Fibroblast of skin of right quadriceps (primary cell): ENCODE measurements around the gene CERT1.

ENCODE experiments used
- DNase-seq: peaks from one replicate; pipeline ENCODE4 v3.0.0-alpha.2; 2013

CERT1 gene

GRCh38 chr5:75471193-75471592 lies 40.2 kb downstream of the CERT1 start:
- no peak for DNase-seq

- DNase-seq = no peak
These were observed 42.4 kb downstream of the CERT1 start for GRCh38 chr5:75469017-75469416.

- DNase-seq = no peak
These were observed 42.8 kb downstream of the CERT1 start for GRCh38 chr5:75468593-75468992.

DNA sequence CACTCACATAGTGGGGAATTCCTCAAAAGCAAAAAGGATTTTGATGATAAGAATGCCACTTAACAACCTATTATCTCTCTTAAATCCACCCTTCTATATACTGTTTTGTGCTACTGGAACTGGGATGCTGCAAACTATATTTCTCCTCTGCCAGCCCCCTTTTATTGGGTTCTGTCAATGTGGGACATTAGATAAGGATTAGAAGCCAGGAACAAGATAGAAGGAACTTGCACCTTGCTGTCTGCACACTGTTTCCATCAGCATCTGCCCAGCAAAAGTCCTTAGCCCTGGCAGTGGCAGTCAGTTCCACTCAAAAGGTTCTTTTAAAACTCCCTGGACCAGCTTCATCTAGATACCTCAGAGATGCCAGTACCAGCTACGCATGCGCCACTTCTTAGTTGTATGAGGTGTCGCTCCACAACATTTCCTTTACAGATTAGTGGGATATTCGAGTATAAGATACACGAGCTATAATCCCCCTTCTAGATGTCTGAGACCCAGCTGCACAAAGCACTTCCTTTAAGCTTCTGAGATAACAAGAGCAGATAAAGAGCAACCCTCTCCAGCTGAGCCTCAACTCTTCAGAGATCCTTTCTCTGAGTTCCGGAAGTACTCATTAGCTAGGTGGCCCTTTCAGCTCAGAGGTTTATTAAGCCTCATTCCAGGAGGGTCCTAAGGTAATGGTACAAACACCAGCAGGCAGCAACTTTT lies 45.3 kb downstream of the CERT1 start:
- DNase-seq = no peak

DNA sequence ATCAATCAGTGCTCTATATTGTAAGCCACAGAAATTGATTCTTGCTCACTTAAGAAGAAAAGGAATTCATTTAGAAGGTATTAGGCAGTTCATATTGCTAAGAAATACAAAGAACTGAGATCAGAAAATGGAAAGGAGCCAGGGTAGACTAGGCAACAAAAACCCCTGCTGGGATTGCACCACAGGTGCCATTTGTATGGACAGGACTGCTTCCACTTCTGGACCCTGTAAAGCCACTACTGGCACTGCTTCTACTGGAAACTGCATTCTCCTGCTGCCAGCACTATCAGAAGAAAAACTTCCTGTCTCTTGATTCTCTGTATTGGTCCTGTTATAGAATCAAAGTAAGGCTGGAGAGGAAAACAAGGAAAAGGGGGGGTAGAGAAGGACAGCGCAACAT lies 45.9 kb downstream of the CERT1 start:
- no peak for DNase-seq

- DNase-seq = no peak
These were observed 47.7 kb downstream of the CERT1 start for GRCh38 chr5:75463726-75464125.

- DNase-seq = peak; percentile 39
These were observed 49.8 kb downstream of the CERT1 start for GRCh38 chr5:75461679-75462078.

DNA sequence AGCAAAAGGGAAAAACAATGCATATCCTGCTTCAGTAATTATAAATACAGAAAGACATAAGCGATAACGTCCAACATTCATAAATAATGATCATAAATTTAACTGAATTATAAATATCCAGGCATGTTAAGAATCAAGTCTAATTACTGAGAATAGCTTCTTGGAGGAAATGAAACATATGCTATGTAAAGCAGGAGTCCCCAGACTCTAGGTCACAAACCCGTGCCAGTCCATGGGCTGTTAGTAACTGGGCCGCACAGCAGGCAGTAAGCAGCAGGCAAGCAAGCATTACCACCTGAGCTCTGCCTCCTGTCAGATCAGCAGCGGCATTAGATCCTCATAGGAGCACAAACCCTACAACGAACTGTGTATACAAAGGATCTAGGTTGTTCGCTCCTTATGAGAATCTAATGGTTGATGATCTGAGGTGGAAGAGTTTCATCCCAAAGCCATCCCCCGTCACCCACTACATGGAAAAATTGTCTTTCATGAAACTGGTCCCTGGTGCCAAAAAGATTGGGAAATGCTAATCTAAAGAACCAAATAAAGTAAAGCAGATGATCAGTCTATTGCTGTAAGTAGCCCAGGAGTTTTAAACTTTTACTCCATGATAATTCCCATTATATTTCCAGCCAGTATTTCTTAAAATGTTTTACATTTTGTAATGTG lies 50.4 kb downstream of the CERT1 start:
- DNase-seq = no peak

GRCh38 chr5:75460532-75460931 lies 50.9 kb downstream of the CERT1 start:
- DNase-seq = no peak

DNA sequence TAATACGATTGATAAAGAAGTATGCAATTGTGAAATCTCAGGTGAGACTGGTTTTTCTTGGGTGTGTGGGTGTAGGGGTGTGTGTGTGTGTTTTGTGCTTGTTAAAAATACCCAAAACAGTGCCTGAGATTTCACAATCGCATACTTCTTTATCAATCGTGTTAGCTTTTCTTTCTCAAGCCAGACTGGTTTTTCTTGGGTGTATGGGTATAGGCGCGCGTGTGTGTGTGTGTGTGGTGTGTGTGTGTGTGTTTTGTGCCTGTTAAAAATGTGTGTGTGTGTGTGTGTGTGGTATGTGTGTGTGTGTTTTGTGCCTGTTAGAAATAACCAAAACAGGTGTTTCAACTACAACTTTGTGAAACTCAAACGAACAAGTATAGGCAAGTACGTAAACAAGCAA lies 53.7 kb downstream of the CERT1 start:
- DNase-seq = no peak

- DNase-seq = no peak
These were observed 54.3 kb downstream of the CERT1 start for GRCh38 chr5:75457161-75457560.

DNA sequence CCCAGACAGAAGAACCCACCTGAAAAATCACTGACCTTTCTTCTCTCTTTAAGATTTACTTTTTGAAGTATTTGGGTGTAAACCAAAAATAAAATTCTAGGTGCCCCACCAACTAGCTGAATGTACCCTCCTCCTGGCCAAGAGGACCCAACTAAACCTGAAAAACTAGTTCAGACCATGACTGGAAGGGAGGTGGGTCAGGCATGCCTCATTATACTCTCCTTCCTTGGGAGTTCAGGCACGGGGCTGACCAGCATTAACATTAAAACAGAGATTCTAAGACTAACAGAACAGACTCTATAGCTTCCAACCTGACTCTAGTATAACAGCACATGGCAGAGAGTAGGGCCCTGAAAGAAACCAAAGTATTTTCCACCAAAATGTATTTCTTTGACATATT lies 61.4 kb downstream of the CERT1 start:
- DNase-seq = no peak

GRCh38 chr5:75446068-75446467 lies 65.4 kb downstream of the CERT1 start:
- DNase-seq = no peak

GRCh38 chr5:75441560-75441959 lies 69.9 kb downstream of the CERT1 start:
- DNase-seq = no peak

DNA sequence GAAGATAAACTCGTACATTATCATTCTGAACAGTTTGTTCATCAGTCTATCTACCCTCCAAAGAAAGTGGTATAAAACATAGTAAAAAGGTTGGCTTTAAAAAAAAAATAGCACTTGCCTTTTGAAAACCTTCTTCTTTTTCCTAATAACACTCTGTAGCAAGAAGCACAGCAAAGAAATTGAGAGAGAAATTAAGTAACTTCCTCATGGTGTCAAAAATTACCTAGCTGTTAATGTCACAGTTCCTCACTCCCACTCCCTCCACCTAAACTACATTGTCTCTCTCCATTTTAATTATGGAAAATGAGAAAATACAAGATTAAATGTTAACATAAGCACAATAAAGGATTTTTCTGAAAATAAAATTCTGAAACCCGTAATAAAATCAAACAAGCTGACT lies 72.2 kb downstream of the CERT1 start:
- DNase-seq = no peak

DNA sequence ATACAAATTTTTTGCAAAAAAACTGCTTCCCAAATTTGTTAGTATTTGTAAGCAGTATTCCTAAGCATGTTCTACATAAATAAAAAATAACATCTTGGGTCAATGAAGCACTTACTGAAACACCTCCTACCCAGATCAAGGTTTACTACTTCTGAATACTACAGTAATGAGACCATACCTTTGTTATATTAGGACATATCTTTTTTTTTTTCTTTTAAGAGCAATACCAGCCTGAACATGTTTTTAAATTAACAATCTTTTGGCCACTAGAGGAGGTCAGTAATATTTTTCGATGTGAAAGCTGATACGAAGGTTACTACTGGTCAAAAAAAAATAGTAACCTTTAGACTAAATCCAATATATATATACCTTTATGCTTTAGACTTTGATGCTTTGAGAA lies 72.7 kb downstream of the CERT1 start:
- no peak for DNase-seq

DNA sequence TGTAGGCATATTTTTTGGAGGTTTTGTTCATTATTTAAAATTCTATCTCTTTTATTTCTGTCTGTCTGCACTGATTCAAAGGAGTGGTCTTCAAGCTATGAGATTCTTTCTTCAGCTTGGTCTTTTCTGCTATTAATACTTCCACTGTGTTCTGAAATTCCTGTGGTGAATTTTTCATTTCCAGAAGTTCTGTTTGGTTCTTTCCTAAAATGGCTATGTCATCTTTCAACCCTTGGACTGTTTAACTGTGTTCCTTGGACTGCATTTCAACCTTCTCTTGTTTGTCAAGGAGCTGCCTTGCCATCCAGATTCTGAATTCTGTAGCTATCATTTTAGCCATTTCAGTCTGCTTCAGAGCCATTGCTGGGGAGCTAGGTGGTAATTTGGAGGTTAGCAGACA lies 76.3 kb downstream of the CERT1 start:
- DNase-seq = peak; percentile 19

- peak; percentile 35 for DNase-seq
These were observed 77.5 kb downstream of the CERT1 start for GRCh38 chr5:75433814-75434506.

DNA sequence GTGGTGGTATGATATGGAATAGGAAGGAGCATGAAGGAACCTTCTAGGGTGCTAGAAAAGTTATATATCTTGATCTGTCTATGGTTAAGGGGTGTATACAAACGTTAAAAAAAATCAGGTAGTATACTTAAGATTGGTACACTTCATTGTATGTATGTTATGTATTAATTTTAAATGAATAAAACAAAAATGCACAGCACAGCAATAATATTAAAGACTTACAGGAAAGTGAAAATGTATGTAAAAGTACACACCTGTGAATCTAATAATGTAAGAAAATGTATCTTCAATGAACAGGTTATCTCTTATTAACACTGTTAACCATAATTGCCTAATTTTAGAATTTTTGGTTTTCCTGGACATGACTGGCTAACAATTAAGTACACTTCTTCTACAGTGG lies 97.2 kb downstream of the CERT1 start:
- no peak for DNase-seq

- DNase-seq = peak; percentile 58
These were observed 99.1 kb downstream of the CERT1 start for GRCh38 chr5:75412111-75412990.

GRCh38 chr5:75405296-75405695 lies 106.1 kb downstream of the CERT1 start:
- peak; percentile 4 for DNase-seq

- DNase-seq = no peak
These were observed 116.2 kb downstream of the CERT1 start for GRCh38 chr5:75395277-75395676.

DNA sequence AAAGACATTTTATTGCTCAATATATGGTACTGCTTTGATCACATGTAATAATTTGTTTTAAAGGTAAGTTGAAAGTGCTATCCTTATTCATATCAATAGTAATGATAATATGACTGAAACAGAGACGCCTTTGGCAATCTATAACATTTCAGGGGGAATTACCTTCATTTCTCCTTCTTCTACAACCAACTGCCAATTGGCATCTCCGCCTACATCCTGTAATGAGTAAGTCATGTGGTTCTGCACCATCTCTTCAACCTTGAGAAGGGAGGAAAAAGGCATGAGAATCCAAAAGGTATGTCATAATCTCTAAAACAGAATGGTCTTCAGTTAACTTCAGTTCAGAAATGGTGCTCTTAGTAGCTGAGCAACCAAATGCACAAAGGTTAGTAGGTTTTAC lies 122.0 kb downstream of the CERT1 start:
- no peak for DNase-seq
